GM19468 (cell line): ENCODE results near the gene VAV3.
"Not testable (repeated sequence)": the region's sequence is repeated elsewhere in the genome, so short reads cannot be mapped to it uniquely, and the experiment has no call there.

Source experiments
- ATAC-seq: cut with Tn5 transposase; IDR thresholded peaks from one replicate; pipeline ENCODE4 v1.9.1; 2021; ENCODE audit warnings: mild to moderate bottlenecking, moderate library complexity, moderate number of reproducible peaks; ENCODE audit not compliant: unreplicated experiment; ENCODE audit errors: extremely low read depth

VAV3 gene

DNA sequence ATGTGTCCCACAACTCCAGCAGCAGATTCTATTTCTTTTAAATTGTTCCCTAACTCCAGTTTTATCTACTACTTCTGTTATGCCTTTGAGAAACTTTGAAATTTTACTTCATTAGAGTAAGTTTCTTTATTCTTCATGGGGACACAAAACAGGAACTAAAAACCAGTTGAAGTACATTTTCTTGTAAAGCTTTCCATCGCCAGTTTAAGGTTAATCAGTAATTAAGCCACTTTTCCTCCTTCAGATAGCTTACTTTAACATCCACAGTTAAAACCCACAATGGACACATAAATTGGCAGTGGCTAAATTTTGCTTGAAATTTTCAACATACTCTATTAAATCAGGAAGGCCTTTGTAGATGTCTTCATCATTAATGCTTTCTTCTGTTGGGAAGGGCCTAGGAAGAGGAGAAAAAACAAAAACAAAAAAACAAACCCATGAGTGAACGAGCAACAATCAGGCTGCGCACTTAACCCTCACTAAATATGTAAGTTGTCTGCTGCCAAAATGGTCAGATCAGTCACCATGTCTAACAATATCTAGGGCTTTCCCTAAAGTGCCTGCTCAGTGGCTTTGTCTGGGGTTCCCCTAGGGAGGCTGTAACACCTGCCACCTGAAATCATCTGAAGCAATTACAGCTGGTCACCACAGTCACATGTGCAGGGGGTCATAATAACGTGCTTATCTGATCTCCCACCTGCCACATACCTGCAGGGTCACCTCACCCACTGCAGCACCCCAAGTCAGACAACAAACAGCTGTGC lies 187.9 kb downstream of the VAV3 start:
- peak; percentile 88 for ATAC-seq

DNA sequence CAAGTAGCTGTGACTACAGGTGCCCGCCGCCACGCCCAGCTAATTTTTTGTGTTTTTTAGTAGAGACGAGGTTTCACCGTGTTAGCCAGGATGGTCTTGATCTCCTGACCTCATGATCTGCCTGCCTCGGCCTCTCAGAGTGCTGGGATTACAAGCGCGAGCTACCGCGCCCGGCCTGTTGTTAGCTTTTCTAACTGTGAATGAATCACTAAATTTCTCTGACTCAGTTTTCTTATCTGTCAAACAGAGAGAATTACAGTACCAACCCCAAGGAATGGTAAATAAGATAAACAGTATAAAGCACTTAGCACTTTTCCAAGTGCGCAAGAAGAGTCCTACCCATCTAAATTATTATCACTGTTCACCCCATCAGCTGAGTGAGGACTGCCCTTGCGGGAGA lies 193.6 kb downstream of the VAV3 start:
- ATAC-seq: no peak

GRCh38 chr1:107767156-107767582 lies 197.8 kb downstream of the VAV3 start:
- ATAC-seq: no peak

DNA sequence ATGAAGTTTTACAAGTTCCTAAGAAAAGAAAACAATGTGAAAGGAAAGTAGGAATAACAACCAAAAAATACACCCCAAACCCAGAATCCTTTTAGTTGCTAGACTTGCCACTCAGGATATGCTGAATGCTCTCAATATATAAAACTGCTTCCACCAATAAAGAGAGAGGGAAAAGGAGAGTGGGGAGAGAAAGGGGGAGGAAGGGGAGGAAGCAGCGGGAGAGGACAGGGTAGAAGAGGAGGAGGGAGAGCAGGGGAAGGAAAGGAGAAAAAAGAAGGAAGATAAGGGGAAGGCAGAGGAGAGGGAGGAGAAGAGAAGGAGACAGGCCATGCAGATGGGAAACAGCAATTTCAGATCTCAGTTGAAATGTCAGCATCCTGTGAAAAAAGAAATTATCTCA lies 198.4 kb downstream of the VAV3 start:
- no peak for ATAC-seq

DNA sequence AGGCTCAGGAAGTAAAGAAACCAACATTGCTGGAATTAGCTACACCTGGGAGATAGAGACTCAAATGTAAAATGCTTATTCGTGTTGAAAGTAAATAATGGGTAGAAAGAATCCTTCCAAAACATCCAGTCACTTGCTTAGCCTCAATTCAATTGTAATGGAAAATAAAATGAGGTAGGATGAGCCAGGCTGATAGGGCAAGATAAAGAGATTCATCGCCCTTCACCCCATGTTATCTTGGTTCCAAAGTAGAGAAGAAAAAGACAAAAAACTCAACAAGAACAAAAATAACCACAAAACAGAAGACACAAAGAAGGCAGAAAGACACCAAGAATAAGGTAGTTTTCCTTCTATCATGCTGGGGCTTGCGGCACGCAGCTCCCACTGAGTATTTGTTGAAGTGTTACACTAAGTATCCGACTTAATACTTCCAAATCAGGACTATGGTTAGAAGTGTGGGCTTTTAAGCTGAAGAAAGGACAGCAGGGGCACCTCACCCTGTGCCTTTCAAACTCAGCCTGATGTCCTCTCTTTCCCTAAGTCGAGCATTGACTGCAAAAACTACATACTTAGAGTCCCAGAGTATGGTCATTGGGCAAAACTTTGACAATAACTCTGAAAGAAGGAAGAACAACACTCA lies 202.1 kb downstream of the VAV3 start:
- ATAC-seq: no peak

DNA sequence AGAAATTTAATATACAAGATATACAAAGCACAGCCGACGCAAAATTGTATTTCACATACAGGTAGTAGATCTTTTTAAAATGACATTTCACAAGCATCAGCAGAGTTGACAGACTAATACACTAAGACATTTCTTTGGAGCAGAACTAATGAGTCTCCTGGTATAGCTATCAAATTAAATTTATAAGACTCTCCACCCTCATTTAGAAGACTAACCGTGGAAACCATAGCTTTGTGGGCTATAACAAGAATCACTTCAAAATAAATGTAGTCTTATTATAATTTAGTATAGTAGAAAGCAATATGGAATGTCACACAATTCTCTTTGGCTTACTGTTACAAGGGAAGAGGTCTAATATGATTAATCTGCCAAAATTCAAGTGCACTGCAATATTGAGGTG lies 204.9 kb downstream of the VAV3 start:
- ATAC-seq: no peak

GRCh38 chr1:107750364-107750959 lies 214.5 kb downstream of the VAV3 start:
- ATAC-seq: no peak

DNA sequence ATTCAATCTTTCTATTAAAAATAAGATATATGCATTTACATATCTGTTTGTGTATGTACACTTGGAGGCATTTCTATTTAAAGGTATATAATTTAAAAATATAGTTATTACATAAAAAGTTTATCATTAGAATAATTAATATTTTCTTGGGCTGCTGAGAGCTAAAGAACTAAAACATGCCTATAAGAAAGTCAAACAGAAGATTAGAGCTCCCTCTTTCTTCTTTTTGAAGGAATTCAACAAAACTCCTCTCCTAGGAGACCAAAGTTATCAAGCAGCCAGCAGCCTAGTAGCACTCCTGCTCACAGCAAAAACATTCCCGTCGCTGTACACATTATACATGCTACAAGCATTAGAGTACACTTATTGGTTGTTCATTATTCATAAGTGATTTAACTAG lies 216.4 kb downstream of the VAV3 start:
- no peak for ATAC-seq

DNA sequence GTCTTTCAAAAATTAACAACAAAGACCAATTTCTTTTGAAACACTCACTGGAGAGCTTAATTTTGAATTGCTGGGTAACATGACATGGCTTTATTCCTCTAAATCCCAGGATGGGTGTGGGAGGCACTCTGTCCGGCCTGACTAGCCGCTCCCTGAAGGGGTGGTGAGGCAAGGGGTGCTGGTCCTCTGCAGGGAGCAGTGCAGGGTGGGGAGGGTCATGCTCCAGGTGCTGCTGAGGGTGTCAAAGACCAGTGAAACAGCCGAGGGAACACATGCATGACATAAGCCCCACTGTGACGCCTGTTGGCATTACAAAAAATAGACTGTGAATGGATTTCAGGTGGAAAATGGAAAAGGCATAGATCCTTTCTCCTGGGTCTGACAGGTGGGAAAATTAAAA lies 223.7 kb downstream of the VAV3 start:
- ATAC-seq: no peak

- no peak for ATAC-seq
These were observed 224.4 kb downstream of the VAV3 start for GRCh38 chr1:107740579-107740978.

- no peak for ATAC-seq
These were observed 225.3 kb downstream of the VAV3 start for GRCh38 chr1:107739651-107740050.

GRCh38 chr1:107739201-107739600 lies 225.8 kb downstream of the VAV3 start:
- ATAC-seq: no peak

DNA sequence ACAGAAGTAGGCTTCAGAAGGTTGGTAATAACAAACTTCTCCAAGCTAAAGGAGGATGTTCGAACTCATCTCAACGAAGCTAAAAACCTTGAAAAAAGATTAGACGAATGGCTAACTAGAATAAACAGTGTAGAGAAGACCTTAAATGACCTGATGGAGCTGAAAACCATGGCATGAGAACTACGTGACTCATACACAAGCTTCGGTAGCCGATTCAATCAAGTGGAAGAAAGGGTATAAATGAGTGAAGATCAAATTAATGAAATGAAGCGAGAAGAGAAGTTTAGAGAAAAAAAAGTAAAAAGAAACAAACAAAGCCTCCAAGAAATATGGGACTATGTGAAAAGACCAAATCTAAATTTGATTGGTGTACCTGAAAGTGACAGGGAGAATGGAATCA lies 231.6 kb downstream of the VAV3 start:
- ATAC-seq: not testable (repeated sequence)

DNA sequence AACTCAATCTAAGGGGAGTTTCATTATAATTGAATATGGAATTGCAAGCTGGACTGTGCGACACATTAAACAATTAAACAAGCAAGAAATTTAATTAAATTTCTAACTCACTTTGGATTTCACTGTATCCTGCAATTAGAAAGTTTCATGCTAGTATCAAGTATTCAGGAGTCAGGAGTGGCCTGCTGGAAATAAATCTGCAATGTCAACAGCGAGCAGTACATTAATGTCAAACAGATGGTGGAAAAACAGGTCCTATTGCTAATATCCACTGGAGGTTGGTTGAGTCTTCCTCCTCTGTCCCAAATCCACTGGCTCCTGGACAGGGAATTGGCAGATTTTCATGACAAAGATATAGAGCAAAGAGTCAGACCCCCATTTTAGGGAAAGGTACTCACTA lies 237.1 kb downstream of the VAV3 start:
- no peak for ATAC-seq

- ATAC-seq: no peak
These were observed 238.1 kb downstream of the VAV3 start for GRCh38 chr1:107726860-107727259.

- no peak for ATAC-seq
These were observed 240.3 kb downstream of the VAV3 start for GRCh38 chr1:107724648-107725047.

DNA sequence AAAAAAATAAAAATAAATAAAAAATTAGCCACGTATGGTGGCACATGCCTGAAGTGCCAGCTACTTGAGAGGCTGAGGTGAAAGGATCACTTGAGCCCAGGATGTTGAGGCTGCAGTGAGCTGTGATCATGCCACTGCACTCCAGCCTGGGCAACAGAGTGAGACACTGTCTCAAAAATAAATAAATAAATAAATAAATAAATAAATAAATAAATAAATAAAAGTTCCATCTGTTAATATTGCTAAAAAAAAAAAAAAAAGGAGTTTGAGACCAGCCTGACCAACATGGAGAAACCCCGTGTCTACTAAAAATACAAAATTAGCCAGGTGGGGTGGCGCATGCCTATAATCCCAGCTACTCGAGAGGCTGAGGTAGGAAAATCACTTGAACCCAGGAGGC lies 244.8 kb downstream of the VAV3 start:
- not testable (repeated sequence) for ATAC-seq

- ATAC-seq: no peak
These were observed 255.0 kb downstream of the VAV3 start for GRCh38 chr1:107710005-107710404.

- no peak for ATAC-seq
These were observed 257.9 kb downstream of the VAV3 start for GRCh38 chr1:107707111-107707510.

- ATAC-seq: no peak
These were observed 258.8 kb downstream of the VAV3 start for GRCh38 chr1:107706182-107706581.

DNA sequence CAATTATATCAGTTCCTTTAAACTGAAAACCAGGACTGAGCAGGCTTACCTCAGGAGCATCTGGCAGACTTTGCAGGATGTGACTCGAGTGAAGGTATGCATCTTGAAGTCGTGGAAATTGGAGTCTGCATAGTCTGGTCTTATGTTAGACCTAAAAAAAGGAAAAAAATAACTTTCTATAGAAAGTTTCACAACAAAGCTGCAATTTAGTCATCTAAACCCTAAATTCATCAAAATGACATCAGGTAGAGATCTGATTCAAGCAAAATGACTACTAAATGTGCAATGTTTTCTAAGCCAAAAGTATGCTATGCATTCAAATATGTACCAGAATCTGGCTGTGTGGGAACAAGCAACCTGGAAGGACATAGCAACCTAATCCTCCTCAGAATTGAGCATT lies 260.1 kb downstream of the VAV3 start:
- ATAC-seq: no peak
